GM18858 (cell line): ENCODE measurements around the gene RPGRIP1L.

ENCODE experiments used
- ATAC-seq: cut with Tn5 transposase; IDR thresholded peaks from one replicate; pipeline ENCODE4 v1.9.1; 2021; ENCODE audit not compliant: unreplicated experiment

RPGRIP1L gene

DNA sequence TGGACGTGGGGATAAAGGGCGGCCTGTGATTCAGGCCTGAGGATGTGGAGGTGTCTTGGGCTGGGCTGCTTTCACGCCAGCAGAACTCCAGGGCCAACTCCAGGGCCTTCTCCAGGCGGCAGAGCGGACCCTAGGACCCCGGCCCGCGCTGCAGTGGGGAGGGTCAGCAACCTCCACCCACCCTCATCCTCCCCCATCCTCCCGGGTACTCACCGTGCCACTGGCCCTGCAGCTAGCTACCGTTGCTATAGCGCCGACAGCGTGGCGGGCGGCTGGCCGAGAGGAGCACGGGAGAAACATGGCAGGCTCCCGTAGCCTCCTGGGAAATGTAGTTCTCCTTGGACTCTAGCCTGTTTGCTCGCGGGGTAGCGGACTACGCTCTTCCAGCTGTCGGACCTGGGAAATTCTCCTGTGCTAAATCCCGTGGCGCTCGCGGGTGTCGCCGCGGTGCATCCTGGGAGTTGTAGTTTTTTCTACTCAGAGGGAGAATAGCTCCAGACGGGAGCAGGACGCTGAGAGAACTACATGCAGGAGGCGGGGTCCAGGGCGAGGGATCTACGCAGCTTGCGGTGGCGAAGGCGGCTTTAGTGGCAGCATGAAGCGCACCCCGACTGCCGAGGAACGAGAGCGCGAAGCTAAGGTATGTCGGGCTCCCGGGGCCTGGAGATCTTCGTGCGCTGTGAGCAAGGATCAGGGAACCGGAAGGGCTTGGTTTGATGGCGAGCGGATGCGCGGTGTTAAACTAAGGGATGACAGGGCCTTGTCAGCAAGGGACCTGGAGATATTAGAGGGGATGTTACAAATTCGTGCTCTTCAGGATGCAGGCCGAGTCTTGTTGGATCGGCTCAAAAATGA is at the start of gene RPGRIP1L, which contains the start of gene FTO:
TSS of gene RPGRIP1L (minus strand) at position 270 of the 855 bp plus-strand sequence. CDS start 3,136 bp downstream, outside the sequence.
TSS of gene FTO (plus strand) at position 567 of the 855 bp plus-strand sequence.
- peak; percentile 98 for ATAC-seq

DNA sequence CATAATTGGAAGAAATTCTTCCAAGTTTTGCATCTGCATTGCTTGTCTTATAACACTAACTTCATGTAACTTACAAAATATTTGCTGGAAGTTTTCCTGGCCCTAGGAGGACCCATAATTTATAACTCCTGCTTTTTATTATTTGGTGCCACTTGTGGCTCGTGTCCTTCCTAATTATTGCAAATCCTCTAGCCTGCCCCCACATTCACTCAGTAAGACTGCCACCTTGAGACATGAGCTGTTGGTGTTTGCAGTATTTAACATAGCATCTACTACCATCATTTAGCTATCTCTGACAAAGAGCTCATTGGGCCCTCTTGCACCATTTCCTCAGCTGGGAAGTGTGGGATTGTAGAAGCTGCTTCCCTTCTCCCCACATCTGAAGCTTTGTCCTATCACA is 49.8 kb upstream of the RPGRIP1L start:
- ATAC-seq = no peak

GRCh38 chr16:53752560-53752959 is 48.9 kb upstream of the RPGRIP1L start:
- no peak for ATAC-seq

- ATAC-seq = no peak
Measured at GRCh38 chr16:53745753-53746266, 42.2 kb upstream of the RPGRIP1L start.

GRCh38 chr16:53745086-53745485 is 41.4 kb upstream of the RPGRIP1L start:
- no peak for ATAC-seq

DNA sequence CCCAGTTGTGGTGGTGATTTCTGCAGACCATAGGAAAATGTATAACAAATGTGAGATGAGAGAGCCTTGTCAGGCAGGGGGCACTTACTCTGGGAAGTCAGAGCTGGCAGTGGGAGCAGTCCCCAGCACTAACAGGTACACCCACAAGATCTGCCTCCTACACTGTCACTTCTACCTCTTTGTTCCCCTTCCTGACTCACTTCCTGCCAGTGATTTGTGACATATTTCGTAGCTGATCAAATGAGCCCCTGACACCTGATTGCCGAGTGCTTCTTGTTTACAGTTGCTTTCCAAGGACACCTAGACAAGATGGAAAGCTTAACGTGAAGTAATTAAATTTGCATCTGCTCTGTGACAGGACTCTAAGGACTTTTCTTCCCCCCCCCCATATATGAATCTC is 40.8 kb upstream of the RPGRIP1L start:
- peak; percentile 43 for ATAC-seq

GRCh38 chr16:53743149-53743566 is 39.5 kb upstream of the RPGRIP1L start:
- no peak for ATAC-seq

DNA sequence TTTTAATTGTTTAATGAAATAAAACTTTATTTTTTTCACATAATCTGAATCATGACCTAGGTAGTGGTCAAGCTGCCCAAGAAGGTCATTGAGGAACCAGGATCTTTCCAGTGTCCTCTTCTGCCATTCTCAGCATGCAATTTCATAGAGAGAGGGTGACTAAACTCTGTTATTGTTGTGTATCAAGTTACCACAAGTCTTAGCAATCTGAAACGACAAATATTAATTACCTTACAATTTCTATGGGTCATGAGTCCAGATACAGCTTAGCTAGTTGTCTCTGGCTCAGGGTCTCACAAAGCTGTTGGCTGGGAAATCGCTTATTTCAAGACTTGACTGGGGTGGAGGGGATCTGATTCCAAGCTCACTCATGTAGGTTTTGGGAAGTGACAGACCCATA is 37.9 kb upstream of the RPGRIP1L start:
- ATAC-seq = no peak

DNA sequence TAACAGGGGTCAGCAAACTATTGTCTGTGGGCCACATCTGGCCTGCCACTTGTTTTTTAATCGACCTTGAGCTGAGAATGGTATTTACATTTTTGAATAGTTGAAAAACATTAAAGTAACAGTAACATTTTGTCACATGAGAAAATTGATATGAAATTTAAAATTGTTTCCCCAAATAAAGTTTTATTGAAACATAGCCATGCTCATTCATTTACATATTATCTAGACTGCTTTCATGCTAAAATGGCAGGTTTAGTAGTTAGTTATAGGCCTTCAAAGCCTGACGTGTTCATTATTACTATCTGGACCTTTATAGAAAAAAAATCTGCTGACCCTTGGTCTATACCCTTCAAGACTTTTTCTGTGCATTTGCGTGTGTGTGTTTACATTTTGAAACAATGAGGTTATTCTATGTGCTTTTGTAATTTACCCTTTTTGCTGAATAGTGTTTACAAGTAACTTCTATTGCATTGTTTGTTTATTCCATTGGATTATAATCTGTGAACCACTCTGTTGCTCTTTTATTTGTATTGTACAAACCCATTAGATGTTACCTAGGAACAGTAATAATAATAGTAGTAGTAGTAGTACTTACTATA is 37.4 kb upstream of the RPGRIP1L start:
- ATAC-seq = no peak

- no peak for ATAC-seq
Measured at GRCh38 chr16:53740476-53740875, 36.8 kb upstream of the RPGRIP1L start.

GRCh38 chr16:53737552-53737951 is 33.9 kb upstream of the RPGRIP1L start:
- no peak for ATAC-seq

DNA sequence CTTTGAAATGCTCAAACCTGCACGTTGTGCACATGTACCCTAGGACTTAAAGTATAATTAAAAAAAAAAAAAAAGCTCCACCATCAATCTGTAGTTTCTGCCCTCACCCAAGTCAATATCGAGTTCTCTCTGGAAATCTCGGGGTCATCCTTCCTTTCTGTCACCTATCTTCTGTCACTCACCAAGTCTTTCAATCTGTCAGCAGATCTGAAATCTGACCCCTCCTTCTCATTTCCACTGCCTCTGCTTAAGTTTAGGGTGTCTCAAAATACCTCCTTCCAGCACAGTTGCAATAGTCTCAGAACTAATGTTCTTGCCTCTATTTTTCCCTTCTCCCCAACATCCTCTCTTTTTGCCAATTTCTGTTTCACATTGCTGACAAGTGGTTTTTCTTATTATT is 32.6 kb upstream of the RPGRIP1L start:
- ATAC-seq = no peak

- no peak for ATAC-seq
Measured at GRCh38 chr16:53734908-53735307, 31.2 kb upstream of the RPGRIP1L start.

DNA sequence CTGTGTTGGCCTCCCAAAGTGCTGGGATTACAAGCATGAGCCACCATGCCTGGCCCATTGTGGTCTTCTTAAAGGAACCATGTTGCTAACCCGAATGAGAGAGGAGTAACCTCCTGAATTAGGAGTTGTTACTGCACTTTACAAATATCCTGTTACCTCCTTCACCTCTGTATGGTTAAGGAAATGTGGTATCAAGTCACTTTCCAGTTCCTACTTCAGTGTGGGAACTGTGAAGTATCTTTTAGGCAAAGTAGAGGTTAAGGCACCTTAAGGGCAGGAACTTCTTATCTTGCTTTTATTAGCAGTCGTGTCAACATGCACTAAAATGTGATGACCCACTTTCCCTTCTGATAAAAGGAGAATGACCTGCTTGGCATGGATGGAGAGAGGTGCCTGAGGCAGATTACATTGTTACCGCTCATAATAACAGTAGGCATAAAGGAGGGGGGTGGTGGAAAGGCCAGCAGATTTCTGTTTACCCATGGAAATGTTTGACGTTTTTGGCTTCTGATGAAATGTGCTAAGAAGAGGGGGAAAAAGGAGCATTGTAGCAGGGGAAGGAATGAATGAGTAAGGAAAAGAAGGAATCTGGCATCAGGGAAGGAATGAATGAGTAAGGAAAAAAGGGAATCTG is 28.8 kb upstream of the RPGRIP1L start:
- no peak for ATAC-seq

GRCh38 chr16:53730693-53731092 is 27.0 kb upstream of the RPGRIP1L start:
- no peak for ATAC-seq

GRCh38 chr16:53726625-53727024 is 23.0 kb upstream of the RPGRIP1L start:
- ATAC-seq = no peak

DNA sequence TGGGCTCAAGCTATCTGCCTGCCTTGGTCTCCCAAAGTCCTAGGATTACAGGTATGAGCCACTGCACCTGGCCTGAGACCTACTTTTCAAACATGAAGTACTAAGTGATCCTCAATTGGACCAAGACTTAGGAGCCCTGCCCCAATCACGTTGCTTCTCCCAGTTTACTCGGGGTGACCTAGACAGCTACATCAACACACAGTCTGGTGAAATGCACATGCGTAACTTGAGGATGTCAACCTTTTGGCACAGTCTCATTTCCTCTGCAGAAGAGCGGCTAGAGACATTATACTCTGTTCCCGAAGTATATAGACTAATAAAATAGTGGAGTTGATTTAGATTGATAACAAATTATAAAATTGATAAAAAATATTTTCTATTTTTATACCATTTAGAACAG is 17.4 kb upstream of the RPGRIP1L start:
- ATAC-seq = no peak

- no peak for ATAC-seq
Measured at GRCh38 chr16:53717577-53717976, 13.9 kb upstream of the RPGRIP1L start.

- ATAC-seq = no peak
Measured at GRCh38 chr16:53715023-53715384, 11.3 kb upstream of the RPGRIP1L start.

GRCh38 chr16:53714205-53715022 is 10.8 kb upstream of the RPGRIP1L start:
- no peak for ATAC-seq
